ENCODE data around the gene PPM1H.
A peak's percentile ranks its signal among the peaks of the same experiment; 100 is the strongest.
"Not testable (repeated sequence)": the region's sequence is repeated elsewhere in the genome, so short reads cannot be mapped to it uniquely, and the experiment has no call there.

The PPM1H gene

GRCh38 chr12:62767496-62767895, 167.5 kb downstream of the PPM1H start:
- DNase-seq (ENCODE audit: low spot score): no peak

- no peak for DNase-seq (ENCODE audit: low spot score)
Observed at GRCh38 chr12:62766496-62766895, 168.5 kb downstream of the PPM1H start.

- DNase-seq (ENCODE audit: low spot score): no peak
Observed at GRCh38 chr12:62763861-62764645, 170.9 kb downstream of the PPM1H start.

- DNase-seq (ENCODE audit: low spot score): no peak
Observed at GRCh38 chr12:62763312-62763711, 171.6 kb downstream of the PPM1H start.

GRCh38 chr12:62762645-62763044, 172.3 kb downstream of the PPM1H start:
- no peak for DNase-seq (ENCODE audit: low spot score)

GRCh38 chr12:62761658-62762057, 173.3 kb downstream of the PPM1H start:
- no peak for DNase-seq (ENCODE audit: low spot score)

- no peak for DNase-seq (ENCODE audit: low spot score)
Observed at GRCh38 chr12:62760779-62761178, 174.2 kb downstream of the PPM1H start.

GRCh38 chr12:62760341-62760740, 174.6 kb downstream of the PPM1H start:
- not testable (repeated sequence) for DNase-seq (ENCODE audit: low spot score)

- DNase-seq (ENCODE audit: low spot score): peak; percentile 15
Observed at GRCh38 chr12:62758216-62758615, 176.7 kb downstream of the PPM1H start.

GRCh38 chr12:62757048-62757447, 177.9 kb downstream of the PPM1H start:
- no peak for DNase-seq (ENCODE audit: low spot score)

- no peak for DNase-seq (ENCODE audit: low spot score)
Observed at GRCh38 chr12:62754706-62755105, 180.2 kb downstream of the PPM1H start.

- no peak for DNase-seq (ENCODE audit: low spot score)
Observed at GRCh38 chr12:62751810-62752155, 183.2 kb downstream of the PPM1H start.

GRCh38 chr12:62750941-62751809, 183.8 kb downstream of the PPM1H start:
- DNase-seq (ENCODE audit: low spot score): no peak

- DNase-seq (ENCODE audit: low spot score): no peak
Observed at GRCh38 chr12:62749586-62749985, 185.4 kb downstream of the PPM1H start.

- no peak for DNase-seq (ENCODE audit: low spot score)
Observed at GRCh38 chr12:62748941-62749468, 185.9 kb downstream of the PPM1H start.

- DNase-seq (ENCODE audit: low spot score): no peak
Observed at GRCh38 chr12:62744551-62744950, 190.4 kb downstream of the PPM1H start.

- no peak for DNase-seq (ENCODE audit: low spot score)
Observed at GRCh38 chr12:62739266-62740015, 195.5 kb downstream of the PPM1H start.

- no peak for DNase-seq (ENCODE audit: low spot score)
Observed at GRCh38 chr12:62738616-62739015, 196.3 kb downstream of the PPM1H start.

- no peak for DNase-seq (ENCODE audit: low spot score)
Observed at GRCh38 chr12:62738105-62738504, 196.8 kb downstream of the PPM1H start.

- no peak for DNase-seq (ENCODE audit: low spot score)
Observed at GRCh38 chr12:62737615-62738014, 197.3 kb downstream of the PPM1H start.

- no peak for DNase-seq (ENCODE audit: low spot score)
Observed at GRCh38 chr12:62737188-62737587, 197.8 kb downstream of the PPM1H start.

- no peak for DNase-seq (ENCODE audit: low spot score)
Observed at GRCh38 chr12:62736596-62736995, 198.4 kb downstream of the PPM1H start.
